ENCODE measurements around the gene SCAPER.
"Not testable (repeated sequence)": the region's sequence is repeated elsewhere in the genome, so short reads cannot be mapped to it uniquely, and the experiment has no call there.

SCAPER gene

GRCh38 chr15:76861815-76862397 is 43.2 kb downstream of the SCAPER start:
- in situ Hi-C loops (cut with MboI; ENCODE audit: low sequenced_read_pairs), result no loop called here

- in situ Hi-C loops (cut with MboI; ENCODE audit: low sequenced_read_pairs), result no loop called here
These were observed 44.9 kb downstream of the SCAPER start for GRCh38 chr15:76860201-76860600.

GRCh38 chr15:76850367-76850766 is 54.8 kb downstream of the SCAPER start:
- in situ Hi-C loops (cut with MboI; ENCODE audit: low sequenced_read_pairs), result not testable (repeated sequence)

GRCh38 chr15:76846782-76847181 is 58.4 kb downstream of the SCAPER start:
- in situ Hi-C loops (cut with MboI; ENCODE audit: low sequenced_read_pairs), result no loop called here

- in situ Hi-C loops (cut with MboI; ENCODE audit: low sequenced_read_pairs), result no loop called here
These were observed 61.0 kb downstream of the SCAPER start for GRCh38 chr15:76844096-76844495.

- in situ Hi-C loops (cut with MboI; ENCODE audit: low sequenced_read_pairs), result no loop called here
These were observed 61.9 kb downstream of the SCAPER start for GRCh38 chr15:76843269-76843668.

- in situ Hi-C loops (cut with MboI; ENCODE audit: low sequenced_read_pairs), result no loop called here
These were observed 64.2 kb downstream of the SCAPER start for GRCh38 chr15:76840830-76841460.

GRCh38 chr15:76839173-76839572 is 66.0 kb downstream of the SCAPER start:
- in situ Hi-C loops (cut with MboI; ENCODE audit: low sequenced_read_pairs), result loop anchor here (10.0 kb wide), 1 partner anchor 644 kb away; no protein-coding TSS in a partner anchor

GRCh38 chr15:76837474-76837873 is 67.7 kb downstream of the SCAPER start:
- in situ Hi-C loops (cut with MboI; ENCODE audit: low sequenced_read_pairs), result loop anchor here (10.0 kb wide), 1 partner anchor 643 kb away; no protein-coding TSS in a partner anchor

GRCh38 chr15:76829939-76830338 is 75.2 kb downstream of the SCAPER start:
- in situ Hi-C loops (cut with MboI; ENCODE audit: low sequenced_read_pairs), result loop anchor here (10.0 kb wide), 1 partner anchor 635 kb away; no protein-coding TSS in a partner anchor

GRCh38 chr15:76823890-76824289 is 81.2 kb downstream of the SCAPER start:
- in situ Hi-C loops (cut with MboI; ENCODE audit: low sequenced_read_pairs), result no loop called here

GRCh38 chr15:76823303-76823702 is 81.8 kb downstream of the SCAPER start:
- in situ Hi-C loops (cut with MboI; ENCODE audit: low sequenced_read_pairs), result no loop called here

- in situ Hi-C loops (cut with MboI; ENCODE audit: low sequenced_read_pairs), result not testable (repeated sequence)
These were observed 86.2 kb downstream of the SCAPER start for GRCh38 chr15:76818926-76819325.

GRCh38 chr15:76815421-76815820 is 89.7 kb downstream of the SCAPER start:
- in situ Hi-C loops (cut with MboI; ENCODE audit: low sequenced_read_pairs), result no loop called here

- in situ Hi-C loops (cut with MboI; ENCODE audit: low sequenced_read_pairs), result no loop called here
These were observed 92.8 kb downstream of the SCAPER start for GRCh38 chr15:76812381-76812780.

GRCh38 chr15:76809412-76810103 is 95.6 kb downstream of the SCAPER start:
- in situ Hi-C loops (cut with MboI; ENCODE audit: low sequenced_read_pairs), result no loop called here

GRCh38 chr15:76803049-76803571 is 102.0 kb downstream of the SCAPER start:
- in situ Hi-C loops (cut with MboI; ENCODE audit: low sequenced_read_pairs), result no loop called here

GRCh38 chr15:76802411-76802810 is 102.7 kb downstream of the SCAPER start:
- in situ Hi-C loops (cut with MboI; ENCODE audit: low sequenced_read_pairs), result no loop called here

- in situ Hi-C loops (cut with MboI; ENCODE audit: low sequenced_read_pairs), result no loop called here
These were observed 105.4 kb downstream of the SCAPER start for GRCh38 chr15:76799760-76800159.

- in situ Hi-C loops (cut with MboI; ENCODE audit: low sequenced_read_pairs), result no loop called here
These were observed 109.9 kb downstream of the SCAPER start for GRCh38 chr15:76795217-76795616.

- in situ Hi-C loops (cut with MboI; ENCODE audit: low sequenced_read_pairs), result no loop called here
These were observed 112.0 kb downstream of the SCAPER start for GRCh38 chr15:76793162-76793561.

- in situ Hi-C loops (cut with MboI; ENCODE audit: low sequenced_read_pairs), result no loop called here
These were observed 113.6 kb downstream of the SCAPER start for GRCh38 chr15:76791511-76791910.

All from HL-60/S4 (cell line).